SHP77 (cell line): ENCODE results near the gene METTL1.
"Not testable (repeated sequence)": the region's sequence is repeated elsewhere in the genome, so short reads cannot be mapped to it uniquely, and the experiment has no call there.

Source experiments
- DNase-seq, 2 experiments: peaks; one replicate each; lab custom pipeline; 2025; lab: John Stamatoyannopoulos, UW

The METTL1 gene

GRCh38 chr12:57724003-57724935 is 47.6 kb downstream of the METTL1 start:
- no peak for DNase-seq

GRCh38 chr12:57723630-57723962 is 48.3 kb downstream of the METTL1 start:
- no peak for DNase-seq

- peak in 1 of 2 experiments; percentile 19 for DNase-seq
Measured at GRCh38 chr12:57722716-57723629, 48.9 kb downstream of the METTL1 start.

GRCh38 chr12:57721846-57722608 is 49.9 kb downstream of the METTL1 start:
- DNase-seq: not testable (repeated sequence)

GRCh38 chr12:57720606-57721595 is 51.0 kb downstream of the METTL1 start:
- no peak for DNase-seq

- no peak for DNase-seq
Measured at GRCh38 chr12:57719777-57720605, 51.9 kb downstream of the METTL1 start.

- DNase-seq: no peak
Measured at GRCh38 chr12:57718641-57719528, 53.0 kb downstream of the METTL1 start.
